ENCODE data around the gene CRYGD.

CRYGD gene

DNA sequence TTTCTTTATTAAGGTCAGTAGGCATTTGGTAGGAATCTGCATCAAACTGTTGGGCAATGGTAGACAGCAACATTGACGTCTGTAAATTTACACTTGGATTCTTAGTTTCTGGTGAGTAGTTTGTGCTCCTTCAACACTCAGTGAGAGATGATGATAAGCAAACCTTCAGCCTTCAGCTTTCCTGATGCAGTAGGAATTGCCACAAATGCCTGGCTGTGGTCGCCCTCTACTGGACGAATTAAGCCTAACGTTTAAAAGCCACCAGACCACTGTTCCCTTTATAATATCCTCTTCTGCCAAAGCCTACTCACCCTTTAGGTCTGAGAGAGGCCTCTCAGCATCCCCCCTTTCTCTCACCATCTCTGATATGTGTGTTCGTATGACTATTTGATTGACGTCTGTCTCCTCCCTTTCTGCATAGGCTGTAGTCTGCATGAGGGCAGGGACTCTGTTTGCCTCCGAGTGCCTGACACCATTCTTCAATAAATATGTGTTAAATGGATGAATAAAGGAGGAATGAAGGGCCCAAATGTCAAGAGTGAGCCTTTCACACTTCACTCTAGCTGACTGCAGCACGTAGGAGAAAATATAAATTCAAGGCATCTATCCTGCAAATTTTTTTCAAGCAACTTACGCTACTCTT, 52.0 kb downstream of the CRYGD start:
- Histone ChIP-seq H3K4me2 (ENCODE audit: low read length) (no peak overlapping the region), H2AFZ (ENCODE audit: low read depth, low read length) (no peak overlapping the region), H3K27ac (ENCODE audit: low read length) (no peak overlapping the region), H4K20me1 (ENCODE audit: insufficient read depth, low read length) (no peaks in the 10 kb centered on the region), H3K27me3 (ENCODE audit: low read depth, low read length) (peaks cover 12% of the 10 kb centered on the region), H3K4me1 (ENCODE audit: low read length) (no peaks in the 10 kb centered on the region), H3K79me2 (ENCODE audit: low read length) (no peaks in the 10 kb centered on the region), H3K9ac (ENCODE audit: low read length) (no peak overlapping the region), H3K9me3 (ENCODE audit: insufficient read depth, low read length) (no peaks in the 10 kb centered on the region), H3K4me3 (ENCODE audit: low read length) (no peak overlapping the region), H3K36me3 (replicated peaks; ENCODE audit: low read depth, low read length) (no peaks in the 10 kb centered on the region)
- TF ChIP-seq EZH2phosphoT487 (IDR thresholded peaks at IDR 0.05; ENCODE audit: low read depth), result no peak
- TF ChIP-seq, protein P1, sequence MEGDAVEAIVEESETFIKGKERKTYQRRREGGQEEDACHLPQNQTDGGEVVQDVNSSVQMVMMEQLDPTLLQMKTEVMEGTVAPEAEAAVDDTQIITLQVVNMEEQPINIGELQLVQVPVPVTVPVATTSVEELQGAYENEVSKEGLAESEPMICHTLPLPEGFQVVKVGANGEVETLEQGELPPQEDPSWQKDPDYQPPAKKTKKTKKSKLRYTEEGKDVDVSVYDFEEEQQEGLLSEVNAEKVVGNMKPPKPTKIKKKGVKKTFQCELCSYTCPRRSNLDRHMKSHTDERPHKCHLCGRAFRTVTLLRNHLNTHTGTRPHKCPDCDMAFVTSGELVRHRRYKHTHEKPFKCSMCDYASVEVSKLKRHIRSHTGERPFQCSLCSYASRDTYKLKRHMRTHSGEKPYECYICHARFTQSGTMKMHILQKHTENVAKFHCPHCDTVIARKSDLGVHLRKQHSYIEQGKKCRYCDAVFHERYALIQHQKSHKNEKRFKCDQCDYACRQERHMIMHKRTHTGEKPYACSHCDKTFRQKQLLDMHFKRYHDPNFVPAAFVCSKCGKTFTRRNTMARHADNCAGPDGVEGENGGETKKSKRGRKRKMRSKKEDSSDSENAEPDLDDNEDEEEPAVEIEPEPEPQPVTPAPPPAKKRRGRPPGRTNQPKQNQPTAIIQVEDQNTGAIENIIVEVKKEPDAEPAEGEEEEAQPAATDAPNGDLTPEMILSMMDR (IDR thresholded peaks at IDR 0.05; ENCODE audit: low read depth, low read length), result peak; percentile 78
